HCEC 1CT (cell line): ENCODE data around the gene PKIB.

Experiments used
- DNase-seq: peaks from one replicate; pipeline ENCODE4 v3.0.0-alpha.2; 2017

PKIB gene

DNA sequence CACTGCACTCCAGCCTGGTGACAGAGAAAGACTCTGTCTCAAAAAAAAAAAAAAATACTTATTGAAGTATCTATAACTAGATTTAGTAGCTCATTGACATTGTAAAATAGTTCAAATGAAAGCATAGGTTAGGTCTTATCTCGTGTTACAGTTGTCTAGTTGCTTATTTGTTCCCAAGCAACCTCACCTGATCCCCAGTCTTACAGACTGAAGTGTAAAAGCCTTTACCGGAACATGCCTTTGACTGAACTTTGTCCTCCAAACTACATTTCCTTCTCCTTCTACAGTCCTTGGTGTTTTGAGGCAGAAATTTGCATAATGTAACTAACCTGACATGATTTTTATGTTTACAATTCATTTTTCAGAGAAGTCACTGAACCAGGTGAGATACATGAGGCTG, 61.0 kb downstream of the PKIB start:
- DNase-seq = no peak

DNA sequence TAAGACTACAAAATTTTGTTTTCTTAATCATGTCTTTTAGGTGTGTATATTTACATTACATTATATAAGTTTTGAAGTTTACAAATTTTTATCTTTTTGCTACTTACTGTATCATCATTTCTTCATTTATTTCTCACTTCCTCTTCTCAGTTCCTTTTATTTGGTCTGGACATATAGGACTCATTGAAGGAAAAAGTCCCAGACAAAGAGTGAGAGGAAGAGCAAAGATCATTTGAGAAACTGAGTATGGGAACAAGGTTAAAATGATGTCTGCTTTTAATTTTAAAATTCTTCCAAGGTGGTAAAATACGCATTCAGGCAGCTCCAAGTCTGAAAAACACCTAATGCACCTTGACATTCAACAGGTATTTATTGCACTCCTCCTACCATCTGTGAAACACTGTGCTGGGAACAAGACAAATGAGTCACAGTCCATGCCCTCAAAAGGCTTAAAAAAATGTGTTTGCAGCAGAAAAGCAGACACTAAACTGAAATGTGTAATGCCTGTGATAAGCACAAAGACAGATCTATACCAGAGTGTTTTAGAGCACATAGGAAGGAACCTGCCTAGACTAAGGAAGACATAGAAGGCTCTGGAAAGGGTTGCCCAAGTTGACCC, 63.2 kb downstream of the PKIB start:
- peak; percentile 18 for DNase-seq

DNA sequence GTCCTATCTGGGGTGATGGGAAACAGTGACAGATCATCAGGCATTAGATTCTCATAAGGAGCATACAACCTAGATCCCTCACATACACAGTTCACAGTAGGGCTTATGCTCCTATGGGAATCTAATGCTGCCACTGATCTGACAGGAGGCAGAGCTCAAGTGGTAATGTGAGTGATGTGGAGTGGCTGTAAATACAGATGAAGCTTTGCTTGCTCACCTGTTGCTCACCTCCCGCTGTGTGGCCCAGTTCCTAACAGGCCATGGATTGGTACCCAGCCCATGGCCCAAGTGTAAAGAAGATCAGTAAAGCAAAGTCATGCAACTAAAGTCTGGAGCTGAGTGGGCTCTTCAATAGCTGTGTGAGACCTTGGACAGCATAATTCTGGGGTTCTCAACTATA, 65.9 kb downstream of the PKIB start:
- DNase-seq = no peak

DNA sequence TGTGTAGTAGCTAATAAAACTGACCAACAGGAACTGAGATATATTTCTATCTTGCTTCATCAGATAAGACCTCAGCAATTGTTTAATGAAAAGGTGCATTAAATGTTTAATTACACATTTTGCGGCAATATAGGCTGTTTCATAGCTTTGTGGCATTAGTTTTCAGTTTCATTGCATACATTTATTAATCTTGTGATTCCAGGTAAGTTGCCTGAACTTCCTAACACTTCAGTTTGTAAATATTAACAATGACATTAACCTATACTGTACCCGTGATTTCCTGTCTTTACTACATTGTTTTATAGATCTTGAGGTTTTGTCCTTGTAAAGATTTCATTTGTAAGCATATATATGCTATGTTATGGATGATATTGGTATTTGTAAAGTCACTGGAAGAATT, 66.5 kb downstream of the PKIB start:
- no peak for DNase-seq

DNA sequence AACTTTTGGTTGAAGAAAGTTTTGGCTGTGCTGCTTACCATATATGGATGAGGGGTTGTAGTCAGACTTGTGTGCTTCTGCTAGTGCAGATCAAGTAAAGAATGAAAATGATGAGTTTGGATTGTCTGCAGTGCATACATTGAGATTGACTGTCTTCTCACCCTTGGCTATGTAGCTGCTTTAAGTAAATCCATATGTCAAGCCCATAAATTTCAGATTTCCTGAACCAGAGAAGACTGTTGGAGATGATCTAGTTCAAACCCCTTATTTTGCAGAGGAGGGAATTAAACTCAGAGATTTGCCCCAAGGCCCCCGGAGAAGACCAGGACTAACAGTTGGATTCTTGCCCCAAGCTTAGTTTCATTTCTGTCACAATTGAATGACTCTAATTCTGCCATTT, 67.2 kb downstream of the PKIB start:
- DNase-seq = no peak

DNA sequence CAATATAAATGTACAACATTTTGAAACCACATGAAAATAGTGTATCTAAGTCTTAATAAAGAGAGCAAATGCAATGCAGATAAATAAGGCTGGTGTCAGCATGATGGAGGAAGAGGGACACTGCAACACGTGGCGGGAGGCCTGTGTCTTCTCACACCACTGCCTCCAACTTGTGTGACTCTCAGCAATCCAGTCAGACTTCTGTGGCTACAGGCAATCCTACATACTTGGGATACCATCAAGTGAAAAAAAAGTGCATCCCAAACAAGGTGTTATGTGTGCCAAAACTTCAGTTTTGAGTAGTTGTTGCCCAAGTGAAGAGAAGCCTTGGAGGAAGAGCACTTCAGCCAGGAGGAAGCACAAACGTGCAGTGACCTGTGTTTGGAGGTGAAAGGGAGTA, 68.6 kb downstream of the PKIB start:
- no peak for DNase-seq

DNA sequence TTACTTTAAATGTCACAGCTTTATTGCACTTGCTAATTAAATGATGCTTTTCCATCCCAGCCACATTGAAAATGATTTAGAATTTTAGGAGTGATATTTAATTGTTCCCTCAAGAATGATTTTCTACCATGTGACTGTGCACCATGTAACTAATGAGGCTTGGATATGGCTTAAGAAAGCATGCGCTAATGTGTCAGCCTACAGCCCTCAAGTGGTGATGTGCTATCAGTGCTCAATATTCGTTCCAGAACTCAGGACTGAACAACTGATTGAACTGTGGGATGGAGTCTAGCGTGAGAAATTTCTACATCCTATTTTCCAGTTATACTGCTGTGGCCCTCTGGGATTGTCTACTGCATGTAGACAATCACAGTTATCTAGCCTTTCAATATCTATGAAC, 71.5 kb downstream of the PKIB start:
- DNase-seq = no peak

DNA sequence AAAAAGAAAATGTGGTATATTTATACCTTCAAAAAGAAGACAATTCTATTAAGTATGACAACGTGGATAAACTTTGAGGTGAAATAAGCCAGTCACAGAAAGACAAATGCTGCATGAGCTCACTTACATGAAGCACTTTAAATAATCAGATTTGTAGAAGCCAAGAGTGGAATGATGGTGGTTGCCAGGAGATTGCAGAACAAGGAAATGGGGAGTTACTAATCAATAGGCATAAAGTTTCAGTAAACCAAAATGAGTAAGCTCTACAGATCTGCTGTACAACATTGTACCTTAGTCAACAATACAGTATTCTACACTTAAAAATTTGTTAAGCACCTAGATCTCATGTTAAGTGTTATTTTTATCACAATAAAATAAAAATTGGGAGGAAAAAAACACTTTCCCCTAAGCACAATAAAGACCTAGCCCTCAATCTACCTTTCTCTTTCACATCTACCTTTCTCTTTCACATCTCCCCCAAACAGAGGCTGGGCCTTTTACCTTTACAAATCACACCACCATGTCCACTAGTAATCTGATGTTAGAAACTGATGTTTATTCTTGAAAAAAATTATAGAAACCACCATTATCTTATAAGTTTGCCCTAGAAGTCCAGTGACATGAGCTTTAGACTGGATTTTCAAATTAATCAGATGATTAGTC, 73.9 kb downstream of the PKIB start:
- DNase-seq = no peak

DNA sequence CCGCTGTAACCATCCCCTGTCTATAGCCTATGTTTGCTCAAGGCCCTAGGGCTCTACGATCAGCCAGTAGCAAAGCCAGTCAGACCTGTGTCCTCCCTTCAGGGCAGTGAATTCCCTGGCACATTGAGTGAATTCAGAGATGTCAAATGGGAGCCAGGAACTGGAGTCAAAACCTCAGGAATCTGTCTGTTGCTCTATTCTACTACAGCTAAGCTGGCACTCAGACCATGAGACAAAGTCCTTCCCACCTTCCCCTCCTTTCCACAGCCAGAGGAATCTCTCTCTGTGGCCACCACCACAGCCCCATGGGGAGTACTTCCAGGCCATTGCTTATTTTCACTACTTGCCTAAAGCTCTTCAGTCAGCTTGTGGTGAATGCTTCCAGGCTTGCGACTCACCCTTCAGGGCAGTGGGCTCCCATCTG, 82.0 kb downstream of the PKIB start:
- DNase-seq = no peak

DNA sequence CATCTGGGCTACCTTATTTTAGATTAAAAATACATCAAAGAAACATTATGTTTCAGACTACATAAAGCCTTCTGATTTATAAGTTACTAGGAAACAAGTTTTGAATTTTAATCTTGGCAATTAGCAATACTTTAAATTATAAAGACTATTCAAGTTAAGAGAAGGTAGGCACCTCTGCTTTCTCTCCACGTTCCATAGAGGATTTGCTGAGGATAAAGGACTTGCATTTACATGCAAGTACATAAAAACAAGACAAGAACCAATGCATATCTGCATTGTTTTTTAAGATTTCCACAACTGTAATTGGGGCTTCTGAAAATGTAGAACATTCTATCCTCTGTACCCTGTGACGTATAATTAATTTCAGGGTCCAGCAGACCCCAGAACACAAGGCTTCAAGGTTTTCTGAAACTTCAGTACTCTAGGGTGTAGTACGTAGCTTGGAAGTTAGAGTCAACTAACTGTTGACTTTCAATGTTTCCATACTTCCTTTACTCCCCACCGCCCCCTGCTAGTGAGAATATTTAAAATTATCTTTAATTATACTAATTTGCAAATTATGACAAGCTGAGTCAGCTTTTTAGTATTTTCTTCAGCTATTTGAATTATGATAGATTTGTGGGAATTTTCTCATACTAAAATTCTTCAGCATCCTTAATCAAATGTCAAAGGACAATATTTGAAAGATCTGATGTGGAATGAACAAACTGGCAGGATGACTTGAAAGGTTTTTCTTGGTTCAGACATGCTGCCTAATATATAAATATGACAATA, 82.8 kb downstream of the PKIB start:
- no peak for DNase-seq

DNA sequence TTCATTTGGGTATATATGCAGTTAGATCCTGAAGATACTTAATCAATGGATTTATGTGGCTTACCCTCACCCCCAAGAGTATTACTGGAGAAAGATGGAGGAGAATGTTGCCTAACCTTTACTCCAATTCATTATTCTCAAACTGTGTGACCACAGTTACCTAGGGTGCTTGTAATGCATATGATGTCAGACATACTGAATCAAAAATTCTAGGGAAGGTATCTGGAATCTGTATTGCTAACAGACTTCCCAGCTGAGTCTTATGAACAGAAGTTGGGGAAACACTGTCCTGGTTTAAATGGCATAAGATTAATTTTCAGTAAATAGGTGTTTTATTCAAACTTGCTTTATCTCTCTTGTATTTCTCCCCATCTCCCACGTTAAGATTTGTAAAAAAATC, 83.9 kb downstream of the PKIB start:
- no peak for DNase-seq

DNA sequence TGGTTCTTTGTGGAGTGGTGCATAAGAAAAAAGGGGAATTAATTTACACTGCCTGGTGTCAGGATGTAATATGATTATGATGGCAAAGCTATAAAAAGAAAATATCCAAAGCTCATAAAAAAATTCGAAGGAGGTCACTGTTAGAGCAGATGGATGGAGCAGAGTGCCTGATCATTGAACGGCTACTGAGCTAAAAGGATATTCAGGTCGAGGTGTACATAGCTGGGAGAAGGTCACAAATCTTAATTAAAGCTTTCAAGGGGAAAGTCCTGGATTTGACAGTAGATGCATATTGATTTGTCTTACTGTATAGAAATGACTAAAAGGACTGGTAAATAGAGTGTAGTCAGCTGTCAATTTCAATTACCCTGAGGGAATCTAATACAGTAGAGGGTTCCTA, 84.4 kb downstream of the PKIB start:
- no peak for DNase-seq

DNA sequence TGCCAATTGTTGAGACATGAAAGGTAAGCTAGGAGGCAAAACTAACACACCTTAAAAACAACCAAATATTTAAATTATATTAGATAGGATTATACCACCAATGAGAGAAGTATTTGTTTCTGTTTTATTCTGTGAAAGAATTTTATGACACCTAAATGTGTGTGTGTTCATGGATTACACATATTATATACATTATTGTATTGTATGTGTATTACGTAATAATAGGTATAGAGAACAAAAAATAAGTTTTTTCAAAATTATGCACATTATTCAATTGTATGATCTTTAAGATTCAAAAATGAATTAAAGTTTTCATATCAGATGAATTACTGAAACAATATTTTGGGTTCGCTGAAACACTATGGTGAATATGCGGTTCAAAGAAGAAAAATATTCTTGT, 85.0 kb downstream of the PKIB start:
- no peak for DNase-seq

DNA sequence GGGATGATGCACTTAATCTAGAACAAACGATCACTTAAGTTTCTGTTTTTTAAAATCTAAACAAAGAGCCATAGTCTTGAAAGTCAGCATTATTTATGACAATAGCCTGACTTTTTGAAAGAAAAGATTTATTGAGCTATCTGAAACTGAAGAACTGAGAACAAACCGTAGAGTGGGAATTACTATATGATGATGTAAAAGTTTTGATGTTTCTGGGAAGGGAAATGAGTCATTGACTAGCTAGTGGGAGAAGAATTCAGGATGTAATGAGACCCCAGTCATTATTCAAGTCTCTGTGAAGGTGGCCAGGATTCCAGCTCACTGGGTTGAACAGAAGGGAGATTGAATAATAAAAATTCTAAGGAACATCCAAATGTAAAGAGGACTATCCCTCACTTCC, 85.9 kb downstream of the PKIB start:
- DNase-seq = peak; percentile 91

DNA sequence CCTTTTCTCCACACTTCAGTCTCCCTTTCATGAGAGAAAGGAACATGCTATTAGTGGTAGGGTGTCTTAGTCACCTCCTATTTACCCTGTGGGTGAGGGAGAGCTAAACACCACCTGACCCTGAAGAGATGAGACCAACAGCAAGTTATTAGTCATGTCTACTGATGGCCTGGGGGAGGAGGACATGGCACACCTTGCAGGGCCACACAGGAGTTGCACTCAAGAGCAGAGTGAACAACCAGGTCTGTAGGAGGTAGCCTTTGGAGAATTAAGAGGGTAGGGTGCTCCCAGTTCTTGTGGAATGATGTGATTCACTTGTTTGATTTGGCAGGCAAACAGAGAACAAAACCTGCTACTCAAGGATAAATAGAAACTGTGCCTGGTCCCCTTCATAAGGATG, 86.6 kb downstream of the PKIB start:
- DNase-seq = peak; percentile 62

DNA sequence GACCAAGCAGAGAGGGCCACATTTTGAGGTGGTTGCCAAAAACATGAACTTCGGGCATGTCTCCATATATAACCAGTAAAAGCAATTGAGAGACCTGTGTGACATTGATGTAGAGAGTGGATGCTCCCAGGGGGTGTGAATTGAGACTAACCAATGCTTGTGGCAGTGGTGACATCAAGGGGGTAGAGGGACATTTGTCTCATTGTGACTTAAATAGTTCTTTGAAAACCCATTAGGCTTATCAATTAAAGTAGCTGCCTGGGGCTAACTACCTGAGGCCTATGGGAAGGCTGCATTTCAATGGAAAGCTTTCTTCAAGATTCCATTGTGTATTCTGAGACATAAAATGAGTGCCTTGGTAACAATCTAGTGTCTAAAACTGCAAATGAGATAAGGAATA, 87.3 kb downstream of the PKIB start:
- no peak for DNase-seq

DNA sequence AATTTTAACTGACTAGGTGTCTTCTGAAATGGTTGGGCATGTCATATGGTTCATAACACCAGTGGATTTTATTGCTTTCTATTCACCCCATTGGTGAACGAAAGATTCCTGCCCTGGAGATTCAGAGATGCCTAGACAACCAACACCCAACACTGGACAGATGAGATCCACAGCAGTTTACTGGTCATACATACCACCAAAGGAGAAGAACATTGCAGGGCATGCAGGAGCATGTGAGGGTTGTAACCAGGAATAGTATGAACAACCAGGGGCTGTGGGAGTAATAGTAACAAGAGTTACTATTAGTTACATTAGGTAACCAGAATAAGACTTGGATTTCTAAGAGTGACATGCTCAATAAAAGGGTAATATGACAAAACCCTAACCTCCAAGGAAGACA, 91.5 kb downstream of the PKIB start:
- DNase-seq = no peak

DNA sequence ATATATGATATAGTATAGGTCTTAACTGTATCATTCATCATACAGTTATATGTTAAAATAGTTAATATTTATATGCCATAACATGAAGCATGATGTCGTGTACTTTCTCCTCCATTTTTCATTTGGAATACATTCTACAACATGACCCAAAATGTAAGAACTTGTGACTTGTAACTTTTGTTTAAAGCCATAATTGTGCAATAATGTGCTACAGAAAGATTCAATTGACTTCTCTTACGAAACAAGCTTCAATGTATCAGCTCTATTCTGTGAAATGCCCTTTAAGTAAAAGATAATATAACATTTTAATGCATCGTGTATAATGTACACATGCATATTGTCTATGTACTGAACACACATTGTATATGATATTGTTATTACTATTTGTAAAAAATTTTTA, 92.6 kb downstream of the PKIB start:
- DNase-seq = no peak

DNA sequence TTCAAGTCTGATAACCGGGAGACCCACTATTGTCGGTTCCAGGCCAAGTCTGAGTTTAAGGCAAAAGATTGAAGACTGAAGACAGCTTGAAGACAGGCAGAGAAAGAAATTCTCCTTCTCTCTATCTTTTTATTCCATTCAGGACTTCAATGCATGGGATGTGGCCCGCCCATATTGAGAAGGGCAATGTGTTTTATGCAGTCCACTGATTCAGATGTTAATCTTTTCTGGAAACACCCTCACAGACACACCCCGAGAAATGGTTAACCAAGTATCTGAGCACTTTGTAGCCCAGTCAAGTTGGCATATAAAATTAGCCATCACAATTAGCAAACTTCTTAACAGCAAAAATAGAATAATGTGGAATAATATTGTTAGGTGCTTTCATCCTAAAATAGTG, 93.9 kb downstream of the PKIB start:
- no peak for DNase-seq

DNA sequence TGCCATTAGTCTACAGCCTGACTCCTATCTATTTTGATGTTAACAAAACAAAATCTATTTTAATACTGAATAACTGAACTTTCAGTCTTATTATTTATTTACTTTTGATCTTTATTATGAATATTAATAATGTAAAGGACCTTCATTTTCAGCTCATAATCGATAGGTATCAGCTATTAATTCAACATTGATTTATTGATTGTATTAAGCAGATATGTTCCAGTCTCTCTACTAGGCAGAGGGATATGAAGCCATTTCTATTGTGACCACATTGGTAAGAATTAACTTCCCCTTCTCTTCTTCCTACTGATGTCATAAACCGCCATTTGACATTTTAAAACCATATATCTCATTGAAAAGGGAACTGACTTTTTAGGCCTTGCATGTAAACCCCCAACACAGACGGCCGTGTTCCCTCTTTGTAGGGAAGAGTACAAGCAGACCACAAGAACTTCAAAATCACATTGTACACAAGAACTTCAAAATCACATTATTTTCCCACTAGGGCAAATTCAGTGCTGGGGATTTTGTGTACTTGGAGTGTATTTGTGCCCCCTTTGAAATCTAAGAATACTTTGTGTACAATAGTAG, 99.8 kb downstream of the PKIB start:
- DNase-seq = no peak

DNA sequence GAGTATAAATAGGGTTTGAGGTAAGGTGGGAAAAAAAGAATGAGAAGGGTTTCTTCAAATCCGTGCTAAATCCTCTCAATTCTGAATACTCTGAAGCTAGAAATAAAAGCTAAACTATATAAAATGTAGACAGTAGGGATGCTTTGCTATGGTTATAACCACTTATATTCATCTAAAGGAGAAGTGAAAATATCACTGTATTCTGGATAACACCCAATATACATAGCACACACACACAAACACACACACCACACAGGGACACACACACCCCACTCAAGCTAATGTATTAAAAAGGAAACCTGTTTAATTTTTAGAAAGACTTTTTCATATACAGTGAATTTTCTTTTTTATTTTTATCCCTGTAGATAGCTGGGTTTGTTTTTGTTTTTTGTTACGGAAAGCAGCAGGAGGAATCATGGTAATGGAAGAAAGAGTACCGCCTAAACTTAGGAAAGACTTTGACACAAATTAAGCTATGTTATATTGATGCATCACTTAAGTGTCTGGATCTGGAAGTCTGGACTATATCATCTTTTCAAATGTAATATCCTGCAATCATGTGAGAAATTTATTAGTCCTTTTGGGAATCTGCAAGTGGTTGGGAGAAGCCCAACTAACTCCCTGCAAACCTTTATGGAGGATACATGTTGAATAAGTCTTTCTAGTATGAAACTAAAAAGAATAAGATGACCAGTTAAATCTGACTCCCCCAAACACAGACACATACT, 100.9 kb downstream of the PKIB start:
- DNase-seq = no peak

DNA sequence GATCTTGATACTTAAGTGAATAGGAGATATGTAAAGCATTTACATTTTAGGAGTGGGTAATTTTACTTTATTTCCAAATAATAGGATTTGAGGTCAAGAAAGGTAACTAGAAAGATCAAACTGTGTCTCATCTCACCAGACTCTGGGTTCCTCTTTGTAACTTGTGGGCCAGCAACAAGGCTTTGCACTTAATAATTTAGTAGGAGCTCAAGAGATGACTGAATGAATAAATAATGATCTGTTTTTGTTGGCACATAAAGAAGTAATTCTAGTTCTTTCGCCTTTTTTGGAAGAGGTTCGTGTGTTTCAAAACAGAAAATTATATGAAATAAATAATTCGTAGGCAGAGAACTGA, 101.9 kb downstream of the PKIB start:
- no peak for DNase-seq

DNA sequence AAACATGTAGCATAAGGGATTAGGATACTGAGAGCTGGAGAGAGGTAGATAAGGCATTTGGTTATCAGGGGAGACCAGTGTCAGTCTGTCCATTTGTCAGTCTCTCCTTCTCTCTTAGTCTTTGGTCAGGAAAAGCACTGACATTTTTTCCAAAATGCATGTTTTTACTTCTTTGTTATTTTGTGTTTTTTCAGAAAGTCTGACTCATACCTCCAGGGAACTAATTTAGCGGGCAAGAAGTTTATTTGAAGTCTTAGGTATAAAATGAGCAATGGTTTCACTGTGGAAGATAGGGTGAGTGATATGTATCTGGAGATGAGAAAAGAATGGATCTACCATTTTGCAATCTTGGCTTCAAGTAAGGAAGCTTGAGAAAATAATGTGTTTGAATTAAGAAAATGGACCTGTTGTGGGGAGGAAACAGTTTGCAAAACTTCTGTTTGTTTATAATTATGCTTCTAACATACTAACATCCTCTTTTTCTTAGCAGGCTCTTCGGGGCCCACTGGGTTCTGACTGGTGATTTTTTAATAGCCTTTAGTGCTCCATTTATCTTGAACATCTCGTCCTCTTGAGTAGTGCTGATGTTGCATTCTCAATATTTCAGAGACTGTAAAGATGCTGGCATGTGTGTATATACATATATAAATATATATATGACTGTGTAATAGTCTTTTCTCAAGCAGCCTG, 102.4 kb downstream of the PKIB start:
- peak; percentile 53 for DNase-seq
